ENCODE measurements around the gene HAUS5. TPM values are rescaled to one million over a fixed set of nuclear protein-coding genes. Genes with fewer than 3 reads are reported as not detected.

Gene HAUS5
- total RNA-seq, 1 experiment from 2014 or later, result 32.9 TPM

- Histone ChIP-seq H3K56ac (ENCODE audit: insufficient read length, low read depth, low read length) (no peak overlapping the region), H3K79me2 (ENCODE audit: insufficient read depth, low read length) (no peaks in the 10 kb centered on the region), H3T11ph (ENCODE audit: low read length) (no peak overlapping the region), H3K14ac (ENCODE audit: insufficient read depth, low read length) (no peak overlapping the region), H3K79me1 (ENCODE audit: insufficient read depth, low read depth, low read length, poor library complexity, severe bottlenecking) (no peaks in the 10 kb centered on the region), H3K18ac (ENCODE audit: insufficient read length, low read depth, low read length) (no peak overlapping the region), H4K5ac (ENCODE audit: insufficient read length, low read depth, low read length) (no peak overlapping the region), H2AK5ac (ENCODE audit: insufficient read length, low read length) (no peak overlapping the region), H3K23me2 (ENCODE audit: insufficient read length, low read depth, low read length, poor library complexity, severe bottlenecking) (peaks cover 8% of the 10 kb centered on the region), H3K23ac (ENCODE audit: insufficient read length, low read depth, low read length) (no peak overlapping the region), H3K9ac (ENCODE audit: extremely low read depth, insufficient read length, low read length) (no peak overlapping the region), H2BK5ac (ENCODE audit: insufficient read length, low read length) (no peak overlapping the region), H2AFZ (ENCODE audit: low read length) (no peak overlapping the region), H3K4me2 (ENCODE audit: insufficient read depth, insufficient read length, low read length) (no peak overlapping the region), H2BK15ac (ENCODE audit: low read depth, low read length) (no peak overlapping the region), H4K20me1 (ENCODE audit: control insufficient read depth, insufficient read depth, insufficient read length) (no peaks in the 10 kb centered on the region), H3K27ac (ENCODE audit: insufficient read length, low read depth, low read length) (no peak overlapping the region), H2BK120ac (ENCODE audit: low read depth, low read length, poor library complexity, severe bottlenecking) (no peak overlapping the region), H4K91ac (ENCODE audit: insufficient read length, low read depth, low read length) (no peak overlapping the region), H3K4ac (ENCODE audit: low read depth, low read length) (no peak overlapping the region), H2BK12ac (ENCODE audit: insufficient read length, low read depth, low read length) (no peak overlapping the region), H3K9me3 (ENCODE audit: control insufficient read depth, low read depth, low read length) (no peaks in the 10 kb centered on the region), H3K27me3 (ENCODE audit: insufficient read depth, low read length) (no peaks in the 10 kb centered on the region), H4K8ac (replicated peaks; ENCODE audit: insufficient read length, low read depth, low read length) (no peak overlapping the region), H3K4me1 (ENCODE audit: insufficient read depth, low read length) (no peaks in the 10 kb centered on the region), H2BK20ac (ENCODE audit: low read depth, low read length, poor library complexity, severe bottlenecking) (no peak overlapping the region)
- H3K4me1 Mint-ChIP-seq, result peaks cover 4 to 6% of the 10 kb centered on the region in 2 experiments; a peak in 3 of 4 replicates
- no peak overlapping the region for H3K4me3 Mint-ChIP-seq
- H3K36me3 Mint-ChIP-seq (ENCODE audit: insufficient read depth in 1 of 3, low read depth in 3 of 3), result no peaks in the 10 kb centered on the region; a peak in 1 of 7 replicates
- peaks cover 26% of the 10 kb centered on the region for H3K27me3 Mint-ChIP-seq (ENCODE audit: low read depth)
- WGBS (ENCODE audit: extremely low coverage, insufficient read length, low lambda C conversion rate), result no CpG with 5 or more reads among the region's 1 CpG
- DNase-seq, result no peak
- no peak overlapping the region; a peak in 1 of 7 replicates for H3K27ac Mint-ChIP-seq
- no peak for TF ChIP-seq CTCF (conservative IDR thresholded peaks at IDR 0.05)
- H3K9me3 Mint-ChIP-seq, result no peaks in the 10 kb centered on the region
These were observed 58.2 kb downstream of the HAUS5 start for GRCh38 chr19:35670686-35671085.

Data from H9 (cell line).